ENCODE results near the gene MMP19.

MMP19 gene

GRCh38 chr12:55788546-55788945 lies 54.2 kb downstream of the MMP19 start:
- DNase-seq (ENCODE audit: extremely low spot score): no peak
- TF ChIP-seq CTCF (IDR thresholded peaks at IDR 0.05; ENCODE audit: control extremely low read depth, extremely low read depth, low read depth, missing control alignments): no peak
- POLR2A ChIA-PET: no interaction called here
- CTCF ChIA-PET: interaction anchor here (1.2 to 2.0 kb wide), 2 partner anchors 9 to 15 kb away, joined by 3 to 6 read pairs; no protein-coding TSS in a partner anchor

All from GM10248 (cell line).